Measurements from ENCODE around the gene GGA2.
A peak's percentile ranks its signal among the peaks of the same experiment; 100 is the strongest.
"Not testable (repeated sequence)": the region's sequence is repeated elsewhere in the genome, so short reads cannot be mapped to it uniquely, and the experiment has no call there.

Gene GGA2

GRCh38 chr16:23465179-23465578 is 45.1 kb downstream of the GGA2 start:
- no peak for DNase-seq

DNA sequence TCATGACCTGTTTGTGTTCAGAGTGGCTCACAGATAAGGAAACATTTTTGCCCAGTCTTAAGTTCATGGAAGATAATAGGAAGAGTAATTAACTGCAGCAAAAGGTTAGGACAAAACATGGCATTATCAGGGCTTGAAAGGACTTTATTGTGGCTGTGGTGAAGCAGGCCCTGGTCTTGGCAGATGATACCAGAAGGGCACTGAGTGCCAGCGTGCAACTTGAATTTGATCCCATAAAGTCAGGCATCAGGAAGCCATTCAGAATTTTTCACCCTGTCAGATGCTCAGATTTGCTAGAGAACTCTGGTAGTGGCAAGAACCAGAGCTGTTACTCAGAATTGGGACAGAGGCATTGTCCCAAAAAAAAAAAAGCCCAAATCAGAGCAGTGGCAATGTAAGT is 46.1 kb downstream of the GGA2 start:
- no peak for DNase-seq

GRCh38 chr16:23462994-23463393 is 47.3 kb downstream of the GGA2 start:
- DNase-seq, result peak; percentile 65 to 71

- no peak for DNase-seq
Observed at GRCh38 chr16:23453338-23454052, 56.8 kb downstream of the GGA2 start.

GRCh38 chr16:23452572-23453337 is 57.5 kb downstream of the GGA2 start, which contains the start of gene COG7:
COG7 (minus strand) TSS chr16:23453189; CDS start chr16:23452994, 195 bp downstream.
- peak in 1 of 2 experiments; percentile 77 for DNase-seq

DNA sequence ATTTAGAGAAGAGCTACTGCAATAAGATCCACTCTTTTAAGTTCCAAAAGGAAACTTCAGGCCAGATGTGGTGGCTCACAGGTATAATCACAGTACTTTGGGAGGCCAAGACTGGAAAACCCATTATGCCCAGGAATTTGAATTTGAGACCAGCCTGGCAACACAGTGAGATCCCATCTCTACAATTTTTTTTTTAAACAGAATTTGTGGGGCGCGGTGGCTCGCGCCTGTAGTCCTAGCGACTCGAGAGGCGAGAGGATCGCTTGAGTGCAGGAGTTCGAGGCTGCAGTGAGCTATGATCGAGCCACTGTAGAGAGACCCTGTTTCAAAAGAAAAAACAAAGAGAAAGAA is 58.1 kb downstream of the GGA2 start:
- no peak for DNase-seq

DNA sequence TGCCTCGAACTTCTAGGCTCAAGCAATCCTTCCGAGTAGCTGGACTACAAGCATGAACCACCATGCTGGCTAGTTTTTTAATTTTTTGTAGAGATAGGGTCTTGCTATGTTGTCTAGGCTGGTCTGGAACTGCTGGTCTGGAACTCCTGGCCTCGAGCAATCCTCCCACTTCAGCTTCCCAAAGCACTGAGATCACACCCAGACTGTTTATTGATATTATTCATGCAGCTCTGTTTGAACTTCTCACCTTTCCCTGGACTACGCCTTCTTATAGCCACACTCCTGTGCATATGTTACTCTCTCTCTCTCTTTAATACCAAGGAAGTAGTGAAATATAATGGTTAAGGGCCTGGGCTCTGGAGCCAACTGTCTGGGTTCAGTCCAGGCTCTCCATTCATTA is 61.9 kb downstream of the GGA2 start:
- no peak for DNase-seq

GRCh38 chr16:23437542-23437941 is 72.8 kb downstream of the GGA2 start:
- DNase-seq, result not testable (repeated sequence)

DNA sequence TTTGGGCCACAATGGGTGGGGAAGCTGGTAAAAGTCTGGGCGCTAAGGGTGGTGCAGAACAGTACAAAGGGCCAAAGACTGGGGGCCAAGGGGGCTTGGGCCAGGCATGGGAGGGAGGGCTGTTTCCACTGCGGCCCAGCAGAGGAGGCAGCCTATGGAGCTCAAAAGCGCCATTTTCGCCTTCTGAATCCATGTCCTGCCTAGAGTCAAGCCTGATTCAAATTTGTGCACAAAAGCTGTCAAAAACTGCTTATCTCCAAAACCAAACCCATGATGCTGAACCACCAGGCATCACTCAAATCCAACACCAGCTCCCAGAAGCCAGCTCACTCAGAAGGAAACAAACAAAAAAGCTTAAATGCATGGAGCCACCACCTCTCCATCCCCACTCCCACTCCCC is 73.3 kb downstream of the GGA2 start:
- DNase-seq, result no peak

DNA sequence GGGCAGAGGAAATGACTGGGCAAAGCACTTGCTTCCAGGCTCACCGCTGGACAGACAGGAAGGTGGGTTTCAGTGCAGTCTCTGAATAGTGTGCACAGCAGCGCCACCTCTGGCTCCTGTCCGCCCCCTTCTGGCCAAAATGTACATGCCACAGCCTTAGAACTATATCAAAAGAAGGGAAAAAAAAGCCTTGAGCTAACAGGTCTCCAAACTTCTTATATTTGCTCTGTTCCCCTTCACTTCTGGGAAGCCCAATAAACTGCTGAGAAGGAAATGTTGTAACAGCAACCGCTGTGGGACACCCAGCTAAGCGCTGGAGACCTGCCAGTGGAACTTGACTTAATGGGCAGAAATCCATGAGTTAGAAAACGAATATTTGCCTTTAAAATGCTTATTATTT is 74.8 kb downstream of the GGA2 start:
- peak; percentile 26 to 63 for DNase-seq

- DNase-seq, result peak; percentile 51 to 74
Observed at GRCh38 chr16:23434380-23434779, 75.9 kb downstream of the GGA2 start.

GRCh38 chr16:23433261-23433920 is 76.9 kb downstream of the GGA2 start:
- no peak for DNase-seq

DNA sequence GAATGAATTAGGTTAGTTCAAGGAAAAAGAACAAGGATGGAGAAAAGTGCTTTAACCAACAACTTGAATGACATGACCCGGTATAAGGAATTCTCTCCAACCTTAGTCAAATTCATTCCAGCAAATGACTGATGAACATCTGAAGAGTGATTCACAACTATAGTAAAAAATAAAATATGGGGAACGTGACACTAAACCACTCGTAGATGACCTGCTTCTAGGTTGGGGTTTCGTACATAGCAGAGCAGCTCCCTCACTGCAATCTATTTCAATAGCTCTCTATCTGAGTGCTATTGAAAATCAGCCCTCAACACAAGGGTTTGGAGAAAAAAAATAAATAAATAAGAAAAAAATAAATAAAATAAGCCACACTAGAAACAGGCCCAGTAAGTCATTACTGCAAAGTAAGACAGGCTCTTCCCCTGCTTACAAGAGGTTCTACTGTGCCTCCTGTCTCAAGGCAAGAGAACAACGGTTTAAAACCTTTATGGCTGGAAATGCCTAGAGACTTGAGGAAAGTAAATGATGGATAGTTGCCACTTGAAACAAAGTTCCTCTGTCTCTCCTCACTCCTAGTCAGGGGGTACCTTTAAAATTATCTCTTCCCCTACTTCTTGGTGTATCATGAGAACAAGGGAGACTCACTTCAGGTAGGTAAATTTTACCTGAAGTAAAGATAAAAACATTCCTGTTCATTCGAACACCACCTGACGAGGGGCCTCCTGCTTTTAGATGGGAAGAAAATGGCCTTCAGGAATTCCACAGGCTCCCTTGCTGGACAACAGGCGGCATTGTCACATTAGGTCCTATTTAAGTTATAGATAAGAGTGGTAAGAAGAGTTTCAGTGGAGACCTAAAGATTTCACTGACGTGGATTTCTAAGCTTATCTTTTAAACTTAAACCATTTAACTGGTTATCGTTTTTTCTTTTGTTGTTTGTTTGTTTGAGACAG is 77.8 kb downstream of the GGA2 start:
- DNase-seq, result no peak

GRCh38 chr16:23428351-23428750 is 81.9 kb downstream of the GGA2 start:
- no peak for DNase-seq

DNA sequence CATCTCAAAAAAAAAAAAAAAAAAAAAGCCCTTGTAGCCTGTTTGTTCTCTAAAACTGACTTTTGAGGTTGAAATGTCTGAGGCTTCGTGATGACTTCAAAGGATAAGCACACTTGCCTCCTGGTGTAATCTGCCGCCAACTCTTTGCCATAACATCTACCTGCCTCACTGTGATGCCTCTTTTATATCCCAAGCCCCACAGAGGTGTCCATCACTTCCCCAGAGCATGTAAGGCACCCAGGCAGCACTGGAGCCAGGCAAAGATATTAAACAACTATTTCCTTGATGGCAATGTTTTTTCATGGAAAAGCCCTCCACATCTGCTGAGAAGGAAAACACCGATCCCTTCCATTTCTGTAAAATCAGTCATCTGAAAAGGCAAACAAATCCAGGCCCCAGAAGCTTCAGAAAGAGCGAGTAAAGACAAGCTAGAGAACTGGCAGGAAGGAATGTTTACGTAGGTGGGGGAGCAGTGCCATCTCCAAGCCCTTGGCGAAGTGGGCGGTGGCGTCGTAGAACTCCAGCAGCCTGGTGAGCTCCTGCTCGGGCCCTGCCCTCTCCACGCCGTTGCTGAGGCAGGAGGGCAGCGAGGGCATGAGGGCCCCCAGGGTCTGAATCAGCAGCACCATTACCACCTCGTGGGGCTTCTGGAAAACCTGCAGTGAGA is 85.9 kb downstream of the GGA2 start:
- DNase-seq, result peak; percentile 60 to 86

GRCh38 chr16:23423496-23424049 is 86.7 kb downstream of the GGA2 start:
- DNase-seq, result peak; percentile 53 to 82

DNA sequence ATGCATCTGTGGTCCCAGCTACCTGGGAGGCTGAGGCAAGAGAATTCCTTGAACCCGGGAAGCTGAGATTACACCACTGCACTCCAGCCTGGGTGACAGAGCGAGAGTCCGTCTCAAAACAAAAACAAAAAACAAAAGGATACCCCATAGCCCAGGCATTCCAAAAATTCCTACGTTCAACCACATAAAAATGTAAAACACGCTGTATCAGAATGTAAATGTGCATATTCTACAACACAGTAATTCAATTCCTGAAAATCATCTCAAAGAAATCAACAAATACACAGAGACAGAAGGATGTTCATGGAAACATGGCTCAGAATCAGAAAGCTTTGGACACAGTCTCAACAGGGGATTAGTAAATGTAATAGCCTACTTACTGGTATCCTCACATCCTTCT is 90.3 kb downstream of the GGA2 start:
- no peak for DNase-seq

DNA sequence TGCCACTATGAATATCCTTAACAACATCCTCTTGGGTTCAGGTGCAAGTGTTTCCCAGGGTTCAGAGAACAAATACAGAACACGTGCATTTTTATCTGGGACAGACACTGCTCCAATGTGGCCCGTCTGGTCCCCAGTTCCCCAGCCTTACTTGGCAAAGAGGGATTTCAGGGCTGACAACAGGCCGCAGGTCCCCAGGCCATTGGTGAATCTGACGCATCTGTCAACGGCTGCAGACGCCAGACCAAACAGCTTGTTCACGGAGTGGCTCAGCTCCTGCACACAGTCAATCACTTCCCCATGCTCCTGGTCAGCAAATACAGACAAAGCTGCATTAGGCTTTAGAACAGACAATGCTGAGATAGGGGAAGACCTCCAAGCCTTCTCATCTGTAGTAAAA is 93.5 kb downstream of the GGA2 start:
- DNase-seq, result no peak

GRCh38 chr16:23414731-23415130 is 95.6 kb downstream of the GGA2 start:
- DNase-seq, result no peak

Data from NCI-H446 (cell line).